Effector memory CD4-positive, alpha-beta T cell (primary cell): ENCODE data around the gene PLD4.
"Not testable (repeated sequence)": the region's sequence is repeated elsewhere in the genome, so short reads cannot be mapped to it uniquely, and the experiment has no call there.

Experiments used
- DNase-seq, 3 donors: peaks; one replicate each; pipeline ENCODE4 v3.0.0-alpha.2; 2020
- H3K27ac ChIP-seq: 2 replicates; pipeline ENCODE4 v1.7.0; 2013; ENCODE audit warnings: mild to moderate bottlenecking, low read length, moderate library complexity; ENCODE audit not compliant: insufficient read depth, poor library complexity, severe bottlenecking
- H3K27me3 ChIP-seq: replicated peaks from 2 replicates; pipeline ENCODE4 v1.7.0; 2013; ENCODE audit warnings: mild to moderate bottlenecking, low read length; ENCODE audit not compliant: insufficient read depth, control insufficient read depth, poor library complexity, severe bottlenecking
- H3K36me3 ChIP-seq: 2 replicates; pipeline ENCODE4 v1.7.0; 2013; ENCODE audit warnings: mild to moderate bottlenecking, low read length, moderate library complexity; ENCODE audit not compliant: control insufficient read depth, insufficient read depth
- H3K4me1 ChIP-seq: 2 replicates; pipeline ENCODE4 v1.7.0; 2013; ENCODE audit warnings: low read length, mild to moderate bottlenecking; ENCODE audit not compliant: control insufficient read depth, insufficient read depth, poor library complexity, severe bottlenecking
- H3K4me3 ChIP-seq: 2 replicates; pipeline ENCODE4 v1.7.0; 2013; ENCODE audit warnings: low read length, low read depth, mild to moderate bottlenecking; ENCODE audit not compliant: insufficient read depth, poor library complexity, severe bottlenecking
- H3K9me3 ChIP-seq: 2 replicates; pipeline ENCODE4 v1.7.0; 2013; ENCODE audit warnings: mild to moderate bottlenecking, low read length, moderate library complexity; ENCODE audit not compliant: control insufficient read depth

Gene PLD4

GRCh38 chr14:104900639-104901512 lies 23.8 kb upstream of the PLD4 start:
- Histone ChIP-seq H3K36me3 (no peaks in the 10 kb centered on the region), H3K27ac (no peak overlapping the region), H3K9me3 (no peaks in the 10 kb centered on the region), H3K4me3 (no peak overlapping the region), H3K27me3 (no peaks in the 10 kb centered on the region), H3K4me1 (no peaks in the 10 kb centered on the region)
- DNase-seq: no peak

GRCh38 chr14:104903990-104904389 lies 20.7 kb upstream of the PLD4 start:
- no peaks in the 10 kb centered on the region for H3K4me1 ChIP-seq
- H3K4me3 ChIP-seq: no peak overlapping the region
- DNase-seq: no peak
- H3K27me3 ChIP-seq: no peaks in the 10 kb centered on the region
- H3K27ac ChIP-seq: no peak overlapping the region
- no peaks in the 10 kb centered on the region for H3K36me3 ChIP-seq
- no peaks in the 10 kb centered on the region for H3K9me3 ChIP-seq

DNA sequence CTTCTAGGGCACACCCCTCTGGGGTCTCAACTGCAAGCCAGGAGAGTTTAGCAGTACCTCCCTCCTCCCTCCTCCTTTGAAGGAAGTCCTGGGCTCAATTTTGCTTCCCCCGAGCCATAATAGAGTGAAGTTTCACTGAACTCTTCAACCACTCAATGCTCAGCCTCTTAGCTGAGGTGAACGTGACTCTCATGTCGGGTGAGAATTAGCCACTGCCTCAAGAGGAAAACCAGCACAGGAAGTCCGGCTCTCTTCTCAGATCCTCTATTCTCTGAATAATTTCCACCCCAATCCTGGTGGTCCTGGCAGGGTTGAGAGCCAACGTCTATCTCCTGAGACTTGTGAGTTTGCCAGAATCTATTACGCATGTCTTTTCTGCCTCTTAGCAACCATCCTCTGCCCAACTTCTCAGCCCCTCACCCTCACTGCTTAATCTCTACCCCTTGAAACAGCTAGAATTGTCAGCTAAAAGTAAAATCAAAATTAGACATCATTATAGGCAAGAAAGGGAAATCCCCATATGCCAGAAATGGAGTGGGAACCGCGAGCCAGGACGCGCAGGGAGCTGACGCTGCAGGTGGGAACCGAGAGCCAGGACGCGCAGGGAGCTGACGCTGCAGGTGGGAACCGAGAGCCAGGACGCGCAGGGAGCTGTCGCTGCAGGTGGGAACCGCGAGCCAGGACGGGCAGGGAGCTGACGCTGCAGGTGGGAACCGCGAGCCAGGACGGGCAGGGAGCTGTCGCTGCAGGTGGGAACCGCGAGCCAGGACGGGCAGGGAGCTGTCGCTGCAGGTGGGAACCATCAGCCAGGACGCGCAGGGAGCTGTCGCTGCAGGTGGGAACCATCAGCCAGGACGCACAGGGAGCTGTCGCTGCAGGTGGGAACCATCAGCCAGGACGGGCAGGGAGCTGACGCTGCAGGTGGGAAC lies 19.8 kb upstream of the PLD4 start:
- not testable (repeated sequence) for H3K4me3 ChIP-seq, H3K27ac ChIP-seq, H3K27me3 ChIP-seq, H3K36me3 ChIP-seq, H3K9me3 ChIP-seq, DNase-seq, H3K4me1 ChIP-seq

GRCh38 chr14:104905579-104905933 lies 19.1 kb upstream of the PLD4 start:
- not testable (repeated sequence) for H3K27ac ChIP-seq, H3K4me1 ChIP-seq, H3K36me3 ChIP-seq, H3K27me3 ChIP-seq, H3K4me3 ChIP-seq, DNase-seq, H3K9me3 ChIP-seq

DNA sequence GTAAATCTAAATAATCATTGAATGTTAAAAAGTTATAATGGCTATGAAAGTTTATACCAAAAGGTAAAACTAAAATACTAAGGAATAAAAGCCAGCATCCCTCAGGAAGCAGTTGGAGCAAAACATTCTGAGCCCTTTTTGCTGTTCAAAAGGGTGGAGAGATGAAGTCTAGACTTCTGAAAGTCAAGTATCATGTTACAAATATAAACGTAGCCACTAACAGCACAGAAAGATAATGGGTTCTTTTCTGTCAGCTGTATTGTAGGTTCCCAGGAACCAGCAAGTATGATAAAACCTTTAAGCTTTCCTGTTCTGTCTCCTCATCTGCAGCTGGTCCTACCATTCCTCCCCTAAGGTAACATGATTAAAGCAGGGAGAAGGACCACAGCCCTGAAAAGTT lies 16.4 kb upstream of the PLD4 start:
- H3K4me3 ChIP-seq: no peak overlapping the region
- no peaks in the 10 kb centered on the region for H3K27me3 ChIP-seq
- peaks cover 5% of the 10 kb centered on the region for H3K9me3 ChIP-seq
- no peaks in the 10 kb centered on the region for H3K36me3 ChIP-seq
- DNase-seq: no peak
- H3K27ac ChIP-seq: no peak overlapping the region
- H3K4me1 ChIP-seq: no peaks in the 10 kb centered on the region

DNA sequence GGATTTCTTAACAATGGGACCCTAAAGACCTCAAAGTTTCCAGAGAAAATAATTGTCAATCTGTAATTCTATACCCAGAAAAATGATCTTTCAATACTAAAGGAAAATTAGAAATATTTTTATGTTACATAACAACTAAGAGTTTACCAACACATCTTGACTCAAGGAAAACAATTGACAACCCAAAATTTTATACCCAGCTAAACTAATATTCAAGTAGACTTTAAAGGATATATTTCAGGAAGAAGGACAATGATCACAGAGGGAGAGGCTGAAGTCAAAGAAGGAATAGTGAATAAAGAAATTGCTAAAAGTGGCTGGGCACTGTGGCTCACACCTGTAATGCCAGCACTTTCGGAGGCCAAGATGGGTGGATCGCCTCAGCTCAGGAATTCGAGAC lies 12.6 kb upstream of the PLD4 start:
- Histone ChIP-seq H3K4me3 (no peak overlapping the region), H3K4me1 (no peaks in the 10 kb centered on the region), H3K9me3 (peaks cover 5% of the 10 kb centered on the region), H3K27ac (no peak overlapping the region), H3K27me3 (peaks cover 3% of the 10 kb centered on the region), H3K36me3 (no peaks in the 10 kb centered on the region)
- DNase-seq: no peak

DNA sequence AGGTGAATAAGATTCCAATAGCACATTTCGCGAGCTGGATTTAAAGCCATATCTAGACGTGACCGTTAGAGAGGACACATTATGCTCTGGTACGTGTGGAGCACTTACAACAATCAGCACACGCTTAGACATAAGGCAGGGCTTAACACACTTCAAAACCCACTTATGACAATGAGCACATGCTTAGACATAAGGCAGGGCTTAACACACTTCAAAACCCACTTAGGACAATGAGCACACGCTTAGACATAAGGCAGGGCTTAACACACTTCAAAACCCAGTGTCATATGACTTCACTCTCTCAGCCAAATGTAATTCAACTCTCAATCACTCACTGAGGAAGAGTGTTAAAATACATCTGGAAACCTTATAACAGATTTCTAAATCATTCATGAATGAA lies 11.2 kb upstream of the PLD4 start:
- Histone ChIP-seq H3K9me3 (peaks cover 5% of the 10 kb centered on the region), H3K27ac (no peak overlapping the region), H3K27me3 (peaks cover 5% of the 10 kb centered on the region), H3K36me3 (no peaks in the 10 kb centered on the region), H3K4me1 (no peaks in the 10 kb centered on the region), H3K4me3 (no peak overlapping the region)
- DNase-seq: no peak

GRCh38 chr14:104917116-104917515 lies 7.6 kb upstream of the PLD4 start:
- DNase-seq: no peak
- peaks cover 3% of the 10 kb centered on the region for H3K9me3 ChIP-seq
- H3K27me3 ChIP-seq: peaks cover 5% of the 10 kb centered on the region
- no peak overlapping the region for H3K4me3 ChIP-seq
- no peaks in the 10 kb centered on the region for H3K36me3 ChIP-seq
- no peak overlapping the region for H3K27ac ChIP-seq
- no peaks in the 10 kb centered on the region for H3K4me1 ChIP-seq

DNA sequence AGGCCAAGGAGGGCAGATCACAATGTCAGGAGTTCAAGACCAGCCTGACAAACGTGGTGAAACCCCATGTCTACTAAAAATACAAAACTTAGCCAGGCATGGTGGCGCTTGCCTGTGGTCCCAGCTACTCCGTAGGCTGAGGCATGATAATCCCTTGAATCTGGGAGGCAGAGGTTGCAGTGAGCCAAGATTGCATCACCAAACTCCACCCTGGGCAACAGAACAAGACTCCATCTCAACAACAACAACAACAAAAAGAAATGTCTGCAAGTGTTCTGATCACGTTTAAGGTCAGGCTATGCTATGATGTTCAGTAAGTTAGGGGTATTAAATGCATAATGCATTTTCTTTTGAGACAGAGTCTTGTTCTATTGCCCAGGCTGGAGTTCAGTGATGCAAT lies 6.7 kb upstream of the PLD4 start:
- H3K27me3 ChIP-seq: peaks cover 5% of the 10 kb centered on the region
- H3K4me1 ChIP-seq: no peaks in the 10 kb centered on the region
- no peak for DNase-seq
- H3K27ac ChIP-seq: no peak overlapping the region
- no peaks in the 10 kb centered on the region for H3K36me3 ChIP-seq
- no peak overlapping the region for H3K4me3 ChIP-seq
- H3K9me3 ChIP-seq: no peaks in the 10 kb centered on the region
